SK-N-MC (cell line): ENCODE results near the gene BAZ1B.

Source experiments
- EZH2 ChIP-seq: fragments of 200-600 bp; sonication (generic); IDR thresholded peaks from one replicate; pipeline ENCODE4 v1.6.1; 2017; ENCODE audit warnings: antibody characterized with exemption
- FOXP2 ChIP-seq: optimal IDR thresholded peaks from 2 replicates; pipeline ENCODE3; 2011; ENCODE audit warnings: mild to moderate bottlenecking, moderate library complexity; ENCODE audit not compliant: insufficient read depth; ENCODE audit errors: extremely low read length, control extremely low read depth
- POLR2AphosphoS5 ChIP-seq: IDR thresholded peaks from 2 replicates; pipeline ENCODE4 v1.6.1; 2012; ENCODE audit warnings: mild to moderate bottlenecking, low read depth, low read length, borderline replicate concordance

DNA sequence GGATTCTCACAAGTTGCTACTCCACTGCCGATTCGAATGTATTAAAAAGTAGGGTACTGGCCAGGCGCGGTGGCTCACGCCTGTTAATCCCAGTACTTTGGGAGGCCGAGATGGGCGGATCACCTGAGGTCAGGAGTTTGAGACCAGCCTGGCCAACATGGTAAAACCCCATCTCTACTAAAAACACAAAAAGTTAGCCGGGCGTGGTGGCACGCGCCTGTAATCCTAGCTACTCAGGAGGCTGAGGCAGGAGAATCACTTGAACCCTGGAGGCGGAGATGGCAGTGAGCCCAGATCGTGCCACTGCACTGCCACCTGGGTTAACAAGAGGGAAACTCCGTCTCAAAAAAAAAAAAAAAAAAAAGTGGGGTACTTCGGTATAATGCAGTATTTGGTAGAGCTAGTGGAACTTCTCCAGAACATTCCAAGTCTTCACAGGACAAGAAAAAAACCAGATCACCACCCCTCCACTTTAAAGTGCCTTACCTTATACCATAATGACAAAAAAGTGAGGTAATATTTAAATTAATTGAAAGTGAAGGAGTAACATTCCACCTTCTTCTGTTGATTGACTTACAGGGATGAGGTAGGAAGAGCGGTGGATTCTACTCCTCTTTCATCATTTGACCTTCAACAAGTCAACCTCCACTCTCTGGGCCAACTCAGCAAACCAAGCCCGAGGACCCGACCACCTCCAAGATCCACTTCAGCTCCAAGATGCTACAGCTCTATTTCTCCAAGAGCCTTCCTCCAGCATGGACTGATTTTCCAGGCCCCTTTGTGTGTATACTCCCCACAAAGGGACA lies 2.0 kb downstream of the BAZ1B start:
- TF ChIP-seq EZH2 = no peak
- no peak for TF ChIP-seq POLR2AphosphoS5
- TF ChIP-seq FOXP2 = no peak
